Neural cell (in vitro differentiated cells): ENCODE results near the gene AGA.

Source experiments
- CTCF ChIP-seq: fragments of 450-650 bp; IDR thresholded peaks from 2 replicates; pipeline ENCODE4 v1.5.1; 2014; ENCODE audit warnings: antibody characterized with exemption, mild to moderate bottlenecking, moderate library complexity; ENCODE audit not compliant: poor library complexity, severe bottlenecking
- EP300 ChIP-seq: fragments of 450-650 bp; conservative IDR thresholded peaks from 2 replicates; pipeline ENCODE4 v1.6.1; 2014; ENCODE audit warnings: antibody characterized with exemption, mild to moderate bottlenecking, moderate library complexity; ENCODE audit not compliant: poor library complexity, severe bottlenecking
- EZH2 ChIP-seq: fragments of 200-600, 300-800 bp; shearing (Covaris generic), sonication (generic); IDR thresholded peaks from 2 replicates; pipeline ENCODE4 v1.6.1; 2014; ENCODE audit warnings: antibody characterized with exemption, low read length, borderline replicate concordance, mild to moderate bottlenecking; ENCODE audit not compliant: insufficient read depth, poor library complexity, severe bottlenecking
- MXI1 ChIP-seq: fragments of 450-650 bp; conservative IDR thresholded peaks from 2 replicates; pipeline ENCODE4 v1.6.1; 2014; ENCODE audit warnings: antibody characterized with exemption, mild to moderate bottlenecking; ENCODE audit not compliant: poor library complexity, severe bottlenecking
- POLR2AphosphoS5 ChIP-seq: IDR thresholded peaks from 2 replicates; pipeline ENCODE4 v1.6.1; 2012
- REST ChIP-seq: IDR thresholded peaks from 2 replicates; pipeline ENCODE4 v1.6.1; 2012; ENCODE audit warnings: borderline replicate concordance

GRCh38 chr4:177385576-177386277 lies 56.5 kb downstream of the AGA start:
- TF ChIP-seq CTCF (no peak), POLR2AphosphoS5 (no peak), EZH2 (no peak), REST (no peak), MXI1 (no peak), EP300 (peak; percentile 38)
